HK-2 (cell line): Measurements from ENCODE around the gene LRRC75B.
"Not testable (repeated sequence)": the region's sequence is repeated elsewhere in the genome, so short reads cannot be mapped to it uniquely, and the experiment has no call there.

Experiments used
- DNase-seq: peaks from one replicate; pipeline ENCODE4 v3.0.0-alpha.2; 2018; ENCODE audit not compliant: unreplicated experiment

LRRC75B gene, protein sequence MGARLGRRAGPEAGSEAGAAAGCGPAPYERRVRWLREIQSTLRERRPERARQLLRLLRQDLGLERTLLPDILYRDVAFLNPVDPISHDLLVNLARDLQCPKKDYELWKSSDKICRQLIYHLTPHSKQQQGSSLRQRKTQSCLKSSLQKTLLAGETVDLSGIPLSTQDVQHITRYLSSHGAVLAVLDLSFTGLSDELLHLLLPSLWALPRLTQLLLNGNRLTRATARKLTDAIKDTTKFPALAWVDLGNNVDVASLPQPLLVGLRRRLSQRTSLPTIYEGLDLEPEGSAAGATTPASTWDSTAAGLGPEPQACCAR

DNA sequence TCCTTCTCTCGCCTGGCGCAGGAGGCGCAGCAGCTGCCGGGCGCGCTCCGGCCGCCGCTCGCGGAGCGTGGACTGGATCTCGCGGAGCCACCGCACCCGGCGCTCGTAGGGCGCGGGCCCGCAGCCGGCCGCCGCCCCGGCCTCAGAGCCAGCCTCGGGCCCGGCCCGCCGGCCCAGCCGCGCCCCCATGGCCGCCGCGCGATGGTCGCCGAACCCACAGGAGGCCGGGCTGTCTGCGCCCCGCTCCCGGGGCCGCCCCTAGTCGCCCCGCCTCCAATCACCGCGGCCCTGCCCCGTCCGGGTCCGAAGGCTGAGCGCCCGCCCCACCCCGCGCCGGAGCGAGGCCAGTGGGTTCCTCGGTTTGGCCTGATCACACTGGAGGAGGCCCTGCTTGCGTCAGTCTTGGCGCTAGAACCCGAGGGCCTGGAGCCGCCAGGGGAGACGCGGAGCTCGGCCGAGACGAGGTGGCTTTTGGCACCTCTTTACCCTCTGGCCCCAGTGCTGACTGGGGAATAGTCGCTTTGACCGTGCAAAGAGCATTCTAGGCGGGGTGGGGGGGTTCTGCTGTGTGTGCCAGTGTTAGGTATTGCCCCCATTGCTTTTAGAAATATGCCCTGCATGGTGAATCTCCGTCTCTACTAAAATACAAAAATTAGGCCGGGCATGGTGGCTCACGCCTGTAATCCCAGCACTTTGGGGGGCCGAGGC is at the start of gene LRRC75B:
Gene LRRC75B, minus strand, starts transcription at position 223 of the 708 bp plus-strand sequence. Its CDS starts 34 bp downstream, at position 189.
- peak; percentile 91 for DNase-seq

DNA sequence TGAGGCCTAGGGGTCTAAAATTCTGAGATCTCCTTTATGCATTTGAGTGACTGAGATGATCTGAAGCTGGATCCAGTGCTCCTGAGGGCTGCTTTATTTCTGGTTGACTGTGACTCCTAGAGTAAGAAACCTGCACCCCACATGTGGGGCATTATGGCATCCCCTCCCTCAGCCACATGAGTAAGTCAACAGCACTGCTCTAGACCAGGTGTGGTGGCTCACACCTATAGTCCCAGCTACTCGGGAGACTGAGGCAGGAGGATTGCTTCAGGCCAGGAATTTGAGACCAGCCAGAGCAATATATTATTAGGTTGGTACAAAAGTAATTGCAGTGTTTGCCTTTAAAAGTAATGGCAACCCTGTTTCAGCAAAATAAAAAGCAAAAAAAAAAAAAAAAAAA is 49.4 kb upstream of the LRRC75B start:
- DNase-seq, result not testable (repeated sequence)

DNA sequence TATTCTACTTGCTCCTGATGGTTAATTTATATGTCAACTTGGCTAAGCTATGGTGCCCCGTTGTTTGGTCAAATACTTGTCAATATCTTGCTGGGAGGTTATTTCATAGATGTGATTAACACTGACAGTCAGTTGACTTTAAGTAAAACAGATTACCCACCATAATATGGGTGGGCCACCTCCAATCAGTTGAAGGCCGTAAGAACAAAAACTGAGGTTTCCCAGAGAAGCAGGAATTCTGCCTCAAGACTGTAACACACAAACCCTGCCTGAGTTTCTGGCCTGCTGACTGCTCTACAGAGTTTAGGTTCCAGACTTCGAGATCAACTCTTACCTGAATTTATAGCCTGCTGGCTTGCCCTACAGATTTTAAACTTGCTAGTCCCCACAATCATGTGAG is 43.6 kb upstream of the LRRC75B start:
- not testable (repeated sequence) for DNase-seq

DNA sequence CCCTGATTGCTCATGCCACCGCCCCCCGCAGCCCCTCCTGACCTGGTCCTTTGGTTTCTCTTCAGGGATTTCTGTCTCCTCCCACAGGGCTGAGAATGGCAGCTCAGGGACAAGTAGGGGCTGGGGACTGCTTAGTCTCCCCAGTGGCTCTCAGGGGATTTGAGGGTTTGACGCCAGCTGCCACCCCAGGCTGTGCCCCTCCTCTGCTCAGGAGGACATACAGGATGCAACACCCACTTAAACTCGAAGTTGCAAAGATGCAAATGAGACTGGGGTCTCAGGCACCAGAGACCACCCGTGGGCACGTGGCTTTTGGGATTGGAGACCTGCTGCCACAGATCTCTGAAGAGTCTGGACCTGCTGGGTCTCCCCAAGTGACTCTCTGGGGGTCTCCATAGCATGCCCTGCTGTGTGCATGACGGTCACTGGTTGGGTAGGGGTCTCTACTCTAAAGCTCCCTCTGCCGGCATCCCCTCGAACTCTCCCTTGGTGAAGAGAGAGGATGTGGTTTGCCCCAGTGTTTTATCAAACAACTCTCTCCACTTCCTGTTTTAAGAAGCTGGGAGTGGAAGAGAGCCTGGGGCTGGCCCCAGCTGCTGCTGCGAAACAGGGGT is 42.0 kb upstream of the LRRC75B start:
- DNase-seq, result not testable (repeated sequence)

DNA sequence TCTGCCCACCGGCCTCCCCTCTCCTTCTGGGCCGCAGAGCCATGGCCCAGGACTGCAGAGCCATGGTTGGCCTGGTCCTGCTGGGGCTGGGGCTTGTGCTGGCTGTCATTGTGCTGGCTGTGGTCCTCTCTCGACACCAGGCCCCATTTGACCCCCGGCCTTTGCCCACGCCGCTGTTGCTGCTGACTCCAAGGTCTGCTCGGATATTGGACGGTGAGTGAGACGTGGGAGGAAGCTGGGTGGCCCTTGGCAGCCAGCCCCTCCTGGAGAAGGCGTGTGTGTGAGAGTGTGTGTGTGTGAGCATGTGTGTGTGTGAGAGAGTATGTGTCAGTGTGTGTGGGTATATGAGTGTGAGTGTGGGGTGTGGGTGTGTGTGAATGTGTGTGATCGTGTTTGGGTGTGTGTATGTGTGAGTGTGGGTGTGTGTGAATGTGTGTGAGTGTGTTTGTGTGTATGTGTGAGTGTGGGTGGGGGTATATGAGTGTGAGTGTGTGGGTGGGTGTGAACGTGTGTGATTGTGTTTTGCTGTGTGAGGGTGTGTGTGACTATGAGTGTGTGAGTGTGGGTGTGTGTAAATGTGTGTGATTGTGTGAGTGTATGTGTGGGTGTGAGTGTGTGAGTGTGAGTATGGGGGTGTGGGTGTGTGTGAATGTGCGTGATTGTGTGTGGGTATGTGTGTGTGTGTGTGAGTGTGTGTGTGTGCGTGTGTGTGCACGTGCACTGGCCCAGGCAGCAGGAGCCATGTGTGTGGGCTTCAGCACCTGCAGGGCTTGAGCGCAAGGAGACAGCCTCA is 40.6 kb upstream of the LRRC75B start:
- not testable (repeated sequence) for DNase-seq

DNA sequence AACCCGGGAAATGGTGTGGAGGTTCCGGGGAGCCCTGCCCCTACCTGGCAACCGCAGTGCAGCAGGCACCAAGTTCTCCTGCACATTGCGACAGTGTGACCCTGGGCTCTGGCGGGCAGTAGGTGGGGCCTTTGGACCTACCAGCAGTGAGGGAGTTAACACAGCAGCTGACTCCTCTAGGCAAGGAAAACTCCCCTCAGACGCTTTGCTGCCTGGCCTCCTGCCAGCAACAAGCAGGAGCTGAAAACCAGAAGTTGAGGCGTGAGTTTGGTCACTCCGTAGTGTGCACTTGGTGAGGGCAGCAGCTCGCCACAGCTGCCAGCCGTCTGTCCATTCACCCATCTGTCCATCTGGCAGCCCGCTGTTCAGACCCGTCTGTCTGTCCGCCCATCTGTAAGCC is 39.8 kb upstream of the LRRC75B start:
- DNase-seq, result not testable (repeated sequence)

DNA sequence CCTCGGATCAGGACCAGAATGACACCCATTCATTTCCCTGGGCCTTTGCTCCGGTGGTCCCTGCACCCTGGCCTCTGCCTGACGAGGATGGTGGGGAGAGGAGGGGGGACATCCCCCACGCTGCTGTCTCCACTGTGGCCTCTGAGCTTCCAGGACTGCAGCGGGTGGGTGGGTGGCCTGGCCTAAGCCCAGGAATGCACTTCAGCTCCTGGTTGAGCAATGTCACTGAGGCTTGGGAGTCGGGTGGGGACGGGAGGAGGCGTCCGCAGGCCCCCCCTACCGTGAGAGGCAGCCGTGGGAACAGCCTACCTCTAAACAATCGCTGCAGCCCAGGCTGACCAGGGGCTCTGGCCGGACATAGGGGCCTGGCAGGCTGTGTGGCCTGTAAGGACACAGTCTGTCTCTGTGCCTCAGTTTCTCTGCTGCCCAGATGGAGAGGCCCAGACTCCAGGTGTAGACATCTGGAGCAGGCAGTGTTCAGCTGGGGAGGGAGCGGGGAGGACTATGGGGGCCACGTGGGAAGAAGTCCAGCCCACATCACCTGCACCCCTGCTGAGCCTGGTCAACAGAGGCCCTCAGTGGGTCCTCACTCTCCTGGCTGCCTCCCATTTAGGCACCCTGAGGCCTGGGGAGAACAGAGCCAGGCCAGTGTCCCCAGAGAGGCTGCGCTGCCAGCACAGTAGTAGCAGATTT is 38.7 kb upstream of the LRRC75B start:
- peak; percentile 48 for DNase-seq

DNA sequence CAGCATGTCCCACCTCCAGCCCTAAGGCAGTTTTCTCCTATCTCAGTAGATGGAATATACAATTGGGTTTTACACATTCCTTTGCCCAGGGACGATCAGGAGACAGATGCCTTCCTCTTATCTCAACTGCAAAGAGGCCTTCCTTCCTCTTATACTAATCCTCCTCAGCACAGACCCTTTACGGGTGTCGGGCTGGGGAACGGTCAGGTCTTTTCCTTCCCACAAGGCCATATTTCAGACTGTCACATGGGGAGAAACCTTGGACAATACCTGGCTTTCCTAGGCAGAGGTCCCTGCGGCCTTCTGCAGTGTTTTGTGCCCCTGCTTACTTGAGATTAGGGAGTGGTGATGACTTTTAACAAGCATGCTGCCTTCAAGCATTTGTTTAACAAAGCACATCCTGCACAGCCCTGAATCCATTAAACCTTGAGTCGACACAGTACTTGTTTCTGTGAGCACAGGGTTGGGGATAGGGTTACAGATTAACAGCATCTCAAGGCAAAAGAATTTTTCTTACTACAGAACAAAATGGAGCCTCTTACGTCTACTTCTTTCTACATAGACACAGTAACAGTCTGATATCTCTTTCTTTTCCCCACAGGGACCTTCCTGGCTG is 38.0 kb upstream of the LRRC75B start:
- not testable (repeated sequence) for DNase-seq

DNA sequence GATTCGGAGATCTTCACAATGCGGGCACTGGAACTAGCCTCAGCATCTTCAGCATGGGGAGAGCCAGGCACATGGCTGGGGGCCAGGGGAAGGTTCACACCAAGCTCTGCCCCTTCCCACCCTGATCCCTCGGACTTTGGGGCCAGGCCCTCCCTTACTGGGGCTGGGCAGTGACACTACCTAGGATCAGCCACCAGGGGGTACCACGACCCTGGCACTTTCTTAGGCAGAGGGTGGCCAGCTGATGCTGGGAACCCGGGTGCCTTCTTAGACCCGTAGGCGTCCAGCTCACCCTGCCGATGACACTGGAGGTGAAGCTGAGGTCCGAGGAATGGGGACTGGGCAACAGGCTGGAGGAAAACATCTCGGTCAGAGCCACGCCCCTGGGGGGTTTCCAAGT is 36.2 kb upstream of the LRRC75B start:
- DNase-seq, result peak; percentile 19

DNA sequence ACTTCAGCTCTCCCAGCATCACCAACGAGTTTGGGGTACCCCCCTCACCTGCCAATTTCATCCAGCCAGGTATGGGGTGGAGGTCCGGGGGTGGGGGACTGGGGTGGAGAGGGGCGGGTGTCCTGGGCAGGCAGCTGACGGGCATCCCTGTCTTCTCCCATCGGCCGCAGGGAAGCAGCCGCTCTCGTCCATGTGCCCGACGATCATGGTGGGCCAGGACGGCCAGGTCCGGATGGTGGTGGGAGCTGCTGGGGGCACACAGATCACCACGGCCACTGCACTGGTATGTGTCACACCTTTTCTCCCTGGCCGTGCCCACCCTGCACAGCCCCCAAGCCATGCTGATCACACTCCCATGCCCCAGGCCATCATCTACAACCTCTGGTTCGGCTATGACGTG is 35.0 kb upstream of the LRRC75B start:
- DNase-seq, result not testable (repeated sequence)

DNA sequence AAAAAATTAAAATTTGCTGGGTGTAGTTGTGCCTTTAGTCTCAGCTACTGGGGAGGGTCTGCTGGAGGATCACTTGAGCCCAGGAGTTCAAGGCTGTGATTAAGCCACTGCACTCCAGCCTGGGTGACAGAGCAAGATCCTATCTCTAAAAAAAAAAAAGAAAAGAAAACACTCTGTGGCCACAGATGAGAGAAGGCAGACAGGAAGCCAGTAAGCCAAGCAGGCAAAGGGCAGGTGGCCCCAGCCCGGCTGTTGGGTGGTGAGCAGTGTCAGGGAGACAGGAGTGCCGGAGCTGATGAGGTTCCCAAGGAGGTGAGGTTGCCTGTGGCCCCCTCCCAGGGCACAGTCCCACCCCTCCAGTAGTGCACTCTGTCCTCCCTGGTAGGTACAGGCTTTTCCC is 29.7 kb upstream of the LRRC75B start:
- not testable (repeated sequence) for DNase-seq

DNA sequence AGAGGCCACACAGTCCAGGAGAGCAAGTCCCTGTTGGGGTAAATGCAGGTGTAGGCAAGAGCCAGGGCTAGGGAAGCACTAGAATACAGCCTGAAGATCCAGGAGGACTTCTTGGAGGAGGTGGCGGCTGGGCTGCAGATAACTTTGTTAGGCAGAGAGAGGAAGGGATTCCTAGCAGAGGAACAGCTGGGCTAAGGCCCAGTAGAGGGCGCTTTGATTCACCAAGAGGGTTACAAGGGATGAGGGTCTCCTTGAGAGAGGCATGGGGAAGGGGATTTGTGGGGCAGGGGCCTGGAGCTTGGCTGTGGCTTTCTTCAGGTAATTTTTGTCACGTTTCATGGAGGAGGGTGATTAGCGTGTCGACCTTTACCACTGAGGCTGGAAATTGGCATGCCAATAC is 28.4 kb upstream of the LRRC75B start:
- not testable (repeated sequence) for DNase-seq

DNA sequence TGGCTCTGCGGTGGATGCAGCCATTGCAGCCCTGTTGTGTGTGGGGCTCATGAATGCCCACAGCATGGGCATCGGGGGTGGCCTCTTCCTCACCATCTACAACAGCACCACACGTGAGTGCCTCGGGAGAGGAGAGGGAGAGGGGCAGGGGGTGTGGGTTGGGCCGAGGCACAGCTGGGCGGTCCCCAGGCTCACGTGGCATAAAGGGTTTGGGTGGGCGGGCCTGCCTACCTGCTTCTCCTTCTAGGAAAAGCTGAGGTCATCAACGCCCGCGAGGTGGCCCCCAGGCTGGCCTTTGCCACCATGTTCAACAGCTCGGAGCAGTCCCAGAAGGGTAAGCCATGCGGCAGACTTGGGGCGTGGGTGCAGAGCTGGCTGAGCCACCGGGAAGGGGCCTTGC is 21.9 kb upstream of the LRRC75B start:
- DNase-seq, result not testable (repeated sequence)

DNA sequence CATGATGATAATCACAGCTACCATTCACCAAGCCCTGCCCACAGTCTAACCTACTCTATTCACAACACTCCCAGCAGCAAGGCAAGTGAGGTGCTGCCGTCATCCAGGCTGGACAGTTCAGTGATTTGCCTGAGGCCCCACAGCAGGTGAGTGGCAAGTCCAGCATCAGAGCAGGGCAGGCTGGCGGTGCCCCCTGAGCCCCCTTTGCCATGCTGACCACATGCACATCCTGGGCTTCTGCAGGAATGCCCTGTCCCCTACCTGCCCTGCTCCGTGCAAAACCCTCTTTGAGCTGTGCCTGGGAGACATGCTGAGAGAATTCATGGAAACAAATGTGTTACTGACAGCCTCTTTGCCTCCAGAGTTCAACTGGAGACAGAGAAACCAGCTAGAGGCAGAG is 17.0 kb upstream of the LRRC75B start:
- DNase-seq, result not testable (repeated sequence)

DNA sequence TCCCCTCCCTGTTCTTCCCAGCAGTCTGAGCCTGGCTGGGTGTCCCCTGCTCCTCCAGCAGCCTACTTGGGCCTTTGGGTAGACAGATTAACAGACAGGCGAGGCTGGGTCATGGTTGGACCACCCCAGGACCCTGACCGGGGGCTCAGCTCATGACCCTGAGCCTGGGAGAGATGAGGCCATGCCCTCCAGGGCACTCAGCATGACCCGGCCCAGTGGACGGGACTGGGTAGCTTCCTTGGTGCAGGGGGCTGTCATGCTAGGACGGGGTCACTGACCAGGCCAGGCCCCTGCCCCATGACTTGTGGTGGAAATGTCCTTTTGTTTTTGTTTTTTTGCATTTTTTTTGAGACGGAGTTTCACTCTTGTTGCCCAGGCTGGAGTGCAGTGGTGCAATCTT is 15.5 kb upstream of the LRRC75B start:
- DNase-seq, result not testable (repeated sequence)

DNA sequence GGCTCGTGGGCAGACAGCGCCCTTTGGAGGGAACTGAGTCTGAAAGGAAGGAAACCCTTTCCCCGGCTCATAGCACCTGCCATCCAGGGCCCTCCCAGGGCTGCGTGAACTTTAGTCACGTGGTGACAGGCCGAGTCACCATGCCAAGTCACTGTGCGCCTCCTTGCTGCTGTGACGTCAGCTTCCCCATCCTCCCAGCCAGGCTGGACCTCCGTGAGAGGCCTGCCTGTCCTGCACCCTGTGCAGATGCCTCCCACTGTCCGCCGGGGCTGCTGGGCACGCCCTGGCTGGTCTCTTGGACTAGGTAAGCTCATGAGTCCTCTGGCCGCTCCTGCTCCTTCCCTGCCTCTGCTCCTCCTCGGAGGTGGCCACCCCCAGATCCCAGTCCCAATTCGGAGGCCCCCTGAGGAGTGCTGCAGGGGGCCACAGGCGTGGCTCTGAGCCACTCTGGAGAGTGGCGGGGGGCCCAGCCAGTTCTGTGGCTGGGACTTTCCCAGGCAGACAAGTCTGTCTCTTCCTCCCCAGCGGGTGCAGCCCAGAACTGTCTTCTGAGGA is 14.6 kb upstream of the LRRC75B start:
- DNase-seq, result peak; percentile 83

DNA sequence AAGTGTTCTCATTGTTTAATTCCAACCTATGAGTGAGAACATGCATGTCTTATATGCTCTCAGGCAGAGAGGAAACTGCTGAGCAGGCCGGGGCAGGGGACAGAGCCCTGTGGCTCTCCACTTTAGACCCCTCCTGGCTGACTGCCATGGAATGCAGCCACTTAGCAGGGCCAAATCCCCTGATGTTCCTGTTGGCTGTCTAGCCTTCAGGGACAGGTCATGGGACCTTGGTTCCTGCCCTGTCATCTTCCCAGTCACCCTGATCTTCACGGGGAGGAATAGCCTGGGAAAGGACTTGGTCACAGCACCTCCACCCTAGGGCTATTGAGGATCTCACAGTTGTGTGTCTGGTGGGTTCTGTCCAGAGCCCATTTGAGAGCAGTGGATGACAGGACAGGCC is 13.5 kb upstream of the LRRC75B start:
- DNase-seq, result not testable (repeated sequence)

DNA sequence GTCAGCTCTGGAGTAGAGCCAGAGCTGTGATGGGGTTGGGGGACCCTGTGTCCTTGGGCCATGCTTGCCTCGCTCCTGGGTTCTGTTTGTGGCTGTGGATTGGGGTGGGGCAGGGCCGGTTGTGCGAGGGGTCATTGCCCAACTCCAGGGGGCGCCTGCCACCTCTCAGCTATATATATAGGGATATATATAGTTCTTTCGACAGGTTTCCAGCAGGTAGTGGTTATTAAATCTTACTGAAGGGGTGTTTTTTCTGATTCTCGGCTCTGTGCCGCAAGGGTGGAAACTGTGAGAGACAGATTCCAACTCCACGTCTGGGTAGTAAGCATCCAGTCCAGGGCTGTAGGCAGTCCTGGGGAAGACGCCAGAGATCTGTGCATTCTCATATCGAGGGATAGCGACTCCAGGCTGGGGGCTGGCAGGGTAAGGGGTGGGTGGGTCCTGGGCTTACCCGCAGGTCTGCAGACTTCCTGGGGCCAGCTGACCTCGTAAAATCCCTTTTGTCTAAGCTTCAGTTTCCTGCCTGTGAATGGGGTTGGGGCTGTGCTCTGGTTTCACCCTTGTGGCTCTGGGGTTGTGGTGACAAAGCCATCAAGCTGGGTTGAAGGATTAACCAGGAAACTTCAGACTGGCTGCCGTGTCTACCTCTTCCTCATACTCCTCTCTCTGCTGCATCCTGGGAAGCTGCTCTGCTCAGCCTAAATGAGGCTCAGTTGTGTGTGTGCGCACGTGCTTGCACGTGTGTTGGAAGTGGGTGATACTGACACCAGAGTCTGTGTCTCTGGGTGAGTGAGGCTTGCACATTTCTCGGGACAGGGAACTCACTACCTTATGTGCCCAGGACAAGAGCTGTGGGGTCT is 11.1 kb upstream of the LRRC75B start:
- DNase-seq, result peak; percentile 60
